Measurements from ENCODE around the gene BTBD7. TPM values are rescaled to one million over a fixed set of nuclear protein-coding genes. Genes with fewer than 3 reads are reported as not detected.

The BTBD7 gene
- total RNA-seq, 2 donors from 2014 or later = 42.8 to 48.6 TPM

GRCh38 chr14:93323600-93324174 is 9.1 kb downstream of the BTBD7 start:
- Histone ChIP-seq H3K9ac (ENCODE audit: extremely low read depth, low read length, poor library complexity, severe bottlenecking) (no peak overlapping the region), H3K27me3 (ENCODE audit: control insufficient read depth, insufficient read depth, low read length, poor library complexity, severe bottlenecking) (no peaks in the 10 kb centered on the region), H3K4me3 (ENCODE audit: low read length) (no peak overlapping the region), H3K4me1 (ENCODE audit: control insufficient read depth, insufficient read depth, low read length) (no peaks in the 10 kb centered on the region), H3K36me3 (ENCODE audit: control insufficient read depth, insufficient read depth, low read length) (peaks cover 37% of the 10 kb centered on the region), H3K9me3 (ENCODE audit: control insufficient read depth, low read length) (no peaks in the 10 kb centered on the region), H3K27ac (ENCODE audit: low read depth, low read length) (no peak overlapping the region)
- no peak overlapping the region for H3K27ac Mint-ChIP-seq
- no peaks in the 10 kb centered on the region for H3K27me3 Mint-ChIP-seq (ENCODE audit: insufficient read depth)
- TF ChIP-seq CTCF (conservative IDR thresholded peaks at IDR 0.05) = no peak
- H3K4me3 Mint-ChIP-seq = no peak overlapping the region
- peaks cover 16% of the 10 kb centered on the region for H3K36me3 Mint-ChIP-seq (ENCODE audit: low read depth)
- WGBS, 2 experiments (ENCODE audit: insufficient coverage in 1 of 2, insufficient read length in 1 of 2) = 99 to 100% methylated on average over 2 to 4 of the region's 4 CpGs
- no peak for DNase-seq
- H3K4me1 Mint-ChIP-seq = peaks cover 20% of the 10 kb centered on the region
- H3K9me3 Mint-ChIP-seq = no peaks in the 10 kb centered on the region

GRCh38 chr14:93322929-93323599 is 9.8 kb downstream of the BTBD7 start:
- Histone ChIP-seq H3K4me1 (ENCODE audit: control insufficient read depth, insufficient read depth, low read length) (no peaks in the 10 kb centered on the region), H3K4me3 (ENCODE audit: low read length) (no peak overlapping the region), H3K27me3 (ENCODE audit: control insufficient read depth, insufficient read depth, low read length, poor library complexity, severe bottlenecking) (no peaks in the 10 kb centered on the region), H3K36me3 (ENCODE audit: control insufficient read depth, insufficient read depth, low read length) (peaks cover 37% of the 10 kb centered on the region), H3K27ac (ENCODE audit: low read depth, low read length) (no peak overlapping the region), H3K9me3 (ENCODE audit: control insufficient read depth, low read length) (no peaks in the 10 kb centered on the region), H3K9ac (ENCODE audit: extremely low read depth, low read length, poor library complexity, severe bottlenecking) (no peak overlapping the region)
- DNase-seq = no peak
- no peak overlapping the region for H3K27ac Mint-ChIP-seq
- no peak for TF ChIP-seq CTCF (conservative IDR thresholded peaks at IDR 0.05)
- peaks cover 26% of the 10 kb centered on the region for H3K4me1 Mint-ChIP-seq
- no peaks in the 10 kb centered on the region for H3K9me3 Mint-ChIP-seq
- no peaks in the 10 kb centered on the region for H3K27me3 Mint-ChIP-seq (ENCODE audit: insufficient read depth)
- H3K4me3 Mint-ChIP-seq = no peak overlapping the region
- peaks cover 14% of the 10 kb centered on the region for H3K36me3 Mint-ChIP-seq (ENCODE audit: low read depth)
- WGBS, 2 experiments (ENCODE audit: insufficient coverage in 1 of 2, insufficient read length in 1 of 2) = 94 to 99% methylated on average over 2 to 5 of the region's 5 CpGs

GRCh38 chr14:93320489-93320888 is 12.3 kb downstream of the BTBD7 start:
- peaks cover 21% of the 10 kb centered on the region for H3K36me3 Mint-ChIP-seq (ENCODE audit: low read depth)
- H3K9me3 Mint-ChIP-seq = peaks cover 6% of the 10 kb centered on the region

More at GRCh38 chr14:93320489-93320888, 12.3 kb downstream of the BTBD7 start:
- H3K4me3 ChIP-seq (ENCODE audit: low read length) = no peak overlapping the region
- no peak overlapping the region for H3K4me3 Mint-ChIP-seq
- peaks cover 12% of the 10 kb centered on the region for H3K9me3 ChIP-seq (ENCODE audit: control insufficient read depth, low read length)
- peaks cover 48% of the 10 kb centered on the region for H3K36me3 ChIP-seq (ENCODE audit: control insufficient read depth, insufficient read depth, low read length)
- H3K9ac ChIP-seq (ENCODE audit: extremely low read depth, low read length, poor library complexity, severe bottlenecking) = no peak overlapping the region
- peaks cover 28% of the 10 kb centered on the region for H3K4me1 Mint-ChIP-seq
- no peak for TF ChIP-seq CTCF (conservative IDR thresholded peaks at IDR 0.05)
- no peak overlapping the region for H3K27ac Mint-ChIP-seq
- no peak overlapping the region for H3K27ac ChIP-seq (ENCODE audit: low read depth, low read length)
- H3K4me1 ChIP-seq (ENCODE audit: control insufficient read depth, insufficient read depth, low read length) = no peaks in the 10 kb centered on the region
- H3K27me3 ChIP-seq (ENCODE audit: control insufficient read depth, insufficient read depth, low read length, poor library complexity, severe bottlenecking) = no peaks in the 10 kb centered on the region
- no peak for DNase-seq
- H3K27me3 Mint-ChIP-seq (ENCODE audit: insufficient read depth) = no peaks in the 10 kb centered on the region
